SK-N-SH treated with all-trans-retinoic acid at 6 μM for 48 hours (cell line): Measurements from ENCODE around the gene LRRC7.

Experiments used
- ATAC-seq: fragments of 200-7000 bp; cut with Tn5 transposase; 3 replicates; pipeline ENCODE4 v1.9.1; 2020; ENCODE audit warnings: mild to moderate bottlenecking, moderate library complexity
- ARNTL ChIP-seq: fragments of 450-650 bp; formaldehyde crosslinking; IDR thresholded peaks from 2 replicates; pipeline ENCODE4 v1.5.0; 2020; ENCODE audit warnings: low read depth, mild to moderate bottlenecking, moderate library complexity, borderline replicate concordance
- BACH2 ChIP-seq: fragments of 250-450 bp; sonication (Bioruptor Pico); IDR thresholded peaks from 2 replicates; pipeline ENCODE4 v1.9.0; 2021; ENCODE audit warnings: mild to moderate bottlenecking, borderline replicate concordance
- CSDC2 ChIP-seq: fragments of 250-450 bp; sonication (Bioruptor Pico); IDR thresholded peaks from 2 replicates; pipeline ENCODE4 v1.5.0; 2020; ENCODE audit warnings: mild to moderate bottlenecking, moderate library complexity
- ESRRG ChIP-seq: fragments of 250-450 bp; sonication (Bioruptor Pico); IDR thresholded peaks from 2 replicates; pipeline ENCODE4 v1.6.1; 2021; ENCODE audit warnings: mild to moderate bottlenecking
- GLIS3 ChIP-seq: fragments of 250-450 bp; sonication (Bioruptor Pico); IDR thresholded peaks from 2 replicates; pipeline ENCODE4 v1.5.0; 2020; ENCODE audit warnings: mild to moderate bottlenecking, moderate library complexity
- OSR1 ChIP-seq: fragments of 250-450 bp; sonication (Bioruptor Pico); IDR thresholded peaks from 2 replicates; pipeline ENCODE4 v1.8.0; 2022; ENCODE audit warnings: moderate library complexity, mild to moderate bottlenecking, inconsistent platforms
- POU6F1 ChIP-seq: fragments of 250-450 bp; sonication (Bioruptor Pico); IDR thresholded peaks from 2 replicates; pipeline ENCODE4 v1.8.0; 2021; ENCODE audit warnings: low read depth, mild to moderate bottlenecking, moderate library complexity, borderline replicate concordance
- PPARA ChIP-seq: fragments of 250-450 bp; sonication (Bioruptor Pico); IDR thresholded peaks from 2 replicates; pipeline ENCODE4 v1.5.0; 2020; ENCODE audit warnings: mild to moderate bottlenecking, borderline replicate concordance
- RARB ChIP-seq: fragments of 250-450 bp; sonication (Bioruptor Pico); IDR thresholded peaks from 2 replicates; pipeline ENCODE4 v1.8.0; 2021; ENCODE audit warnings: mild to moderate bottlenecking, moderate library complexity
- SNAI2 ChIP-seq: fragments of 250-450 bp; sonication (Bioruptor Pico); IDR thresholded peaks from 2 replicates; pipeline ENCODE4 v1.5.0; 2020; ENCODE audit warnings: mild to moderate bottlenecking, moderate library complexity
- TCF4 ChIP-seq: fragments of 250-450 bp; sonication (Bioruptor Pico); IDR thresholded peaks from 2 replicates; pipeline ENCODE4 v1.8.0; 2021; ENCODE audit warnings: mild to moderate bottlenecking, moderate library complexity, borderline replicate concordance
- ZC3H10 ChIP-seq: fragments of 250-450 bp; sonication (Bioruptor Pico); IDR thresholded peaks from 2 replicates; pipeline ENCODE4 v1.5.1; 2021; ENCODE audit warnings: mild to moderate bottlenecking, moderate library complexity
- ZFP3 ChIP-seq: fragments of 250-450 bp; sonication (Bioruptor Pico); IDR thresholded peaks from 2 replicates; pipeline ENCODE4 v1.5.0; 2020; ENCODE audit warnings: mild to moderate bottlenecking, moderate library complexity
- ZFP30 ChIP-seq: fragments of 450-650 bp; formaldehyde crosslinking; IDR thresholded peaks from 2 replicates; pipeline ENCODE4 v1.5.0; 2022; ENCODE audit warnings: mild to moderate bottlenecking, moderate library complexity
- ZNF565 ChIP-seq: fragments of 450-650 bp; formaldehyde crosslinking; conservative IDR thresholded peaks from 2 replicates; pipeline ENCODE4 v1.5.0; 2020; ENCODE audit warnings: low read depth, mild to moderate bottlenecking, moderate library complexity
- ZNF70 ChIP-seq: fragments of 450-650 bp; formaldehyde crosslinking; IDR thresholded peaks from 2 replicates; pipeline ENCODE4 v1.5.0; 2020; ENCODE audit warnings: mild to moderate bottlenecking, moderate library complexity
- ZNF8 ChIP-seq: fragments of 450-650 bp; formaldehyde crosslinking; IDR thresholded peaks from 2 replicates; pipeline ENCODE4 v1.5.0; 2020; ENCODE audit warnings: mild to moderate bottlenecking, moderate library complexity
- TF ChIP-seq, protein P1 (sequence below): fragments of 250-450 bp; sonication (Bioruptor Pico); IDR thresholded peaks from 2 replicates; pipeline ENCODE4 v1.8.0; 2020; ENCODE audit warnings: mild to moderate bottlenecking, moderate library complexity, borderline replicate concordance
- TF ChIP-seq, protein P2 (sequence below): fragments of 250-450 bp; sonication (Bioruptor Pico); IDR thresholded peaks from 2 replicates; pipeline ENCODE4 v1.5.1; 2020; ENCODE audit warnings: low read depth, mild to moderate bottlenecking, moderate library complexity

LRRC7 gene

GRCh38 chr1:70033936-70034335 lies 466.2 kb downstream of the LRRC7 start:
- TF ChIP-seq GLIS3 (CRISPR knock-in tag) (no peak), POU6F1 (CRISPR knock-in tag) (no peak), SNAI2 (CRISPR knock-in tag) (no peak), ZNF70 (CRISPR knock-in tag) (no peak), ZFP3 (no peak), ARNTL (CRISPR knock-in tag) (no peak), PPARA (CRISPR knock-in tag) (no peak), ZFP30 (CRISPR knock-in tag) (no peak)
- TF ChIP-seq, all 23 proteins: peak for 0
- no peak for ATAC-seq

- no peak for TF ChIP-seq TCF4 (CRISPR knock-in tag)
- no peak for TF ChIP-seq ZNF8 (CRISPR knock-in tag)
- TF ChIP-seq BACH2 (CRISPR knock-in tag), result no peak
- no peak for TF ChIP-seq PPARA (CRISPR knock-in tag)
- no peak for TF ChIP-seq ZNF565 (CRISPR knock-in tag)
- TF ChIP-seq ZFP30 (CRISPR knock-in tag), result no peak
- TF ChIP-seq ZNF70 (CRISPR knock-in tag), result no peak
- TF ChIP-seq ESRRG, result no peak
- peak; percentile 96 for ATAC-seq
Measured at GRCh38 chr1:70034403-70034802, 466.7 kb downstream of the LRRC7 start.

DNA sequence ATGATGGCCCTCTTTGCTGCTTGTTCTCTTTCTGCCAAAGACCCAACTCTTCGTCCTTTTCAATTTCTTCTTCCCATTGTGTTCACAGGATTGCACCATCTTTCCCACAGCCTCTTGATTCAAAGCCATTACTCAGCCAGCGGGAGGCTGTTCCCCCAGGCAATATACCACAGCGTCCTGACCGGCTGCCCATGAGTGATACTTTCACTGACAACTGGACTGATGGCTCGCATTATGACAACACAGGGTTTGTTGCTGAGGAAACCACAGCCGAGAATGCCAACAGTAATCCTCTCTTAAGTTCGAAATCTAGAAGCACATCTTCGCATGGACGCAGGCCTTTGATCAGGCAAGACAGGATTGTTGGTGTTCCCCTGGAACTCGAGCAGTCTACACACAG lies 470.3 kb downstream of the LRRC7 start:
- no peak for TF ChIP-seq ZNF8 (CRISPR knock-in tag)
- no peak for TF ChIP-seq ARNTL (CRISPR knock-in tag)
- no peak for TF ChIP-seq PPARA (CRISPR knock-in tag)
- TF ChIP-seq OSR1 (CRISPR knock-in tag), result no peak
- no peak for TF ChIP-seq RARB (CRISPR knock-in tag)
- no peak for TF ChIP-seq ZNF565 (CRISPR knock-in tag)
- no peak for TF ChIP-seq SNAI2 (CRISPR knock-in tag)
- TF ChIP-seq ZC3H10 (CRISPR knock-in tag), result no peak
- TF ChIP-seq TCF4 (CRISPR knock-in tag), result no peak
- TF ChIP-seq, protein P1, sequence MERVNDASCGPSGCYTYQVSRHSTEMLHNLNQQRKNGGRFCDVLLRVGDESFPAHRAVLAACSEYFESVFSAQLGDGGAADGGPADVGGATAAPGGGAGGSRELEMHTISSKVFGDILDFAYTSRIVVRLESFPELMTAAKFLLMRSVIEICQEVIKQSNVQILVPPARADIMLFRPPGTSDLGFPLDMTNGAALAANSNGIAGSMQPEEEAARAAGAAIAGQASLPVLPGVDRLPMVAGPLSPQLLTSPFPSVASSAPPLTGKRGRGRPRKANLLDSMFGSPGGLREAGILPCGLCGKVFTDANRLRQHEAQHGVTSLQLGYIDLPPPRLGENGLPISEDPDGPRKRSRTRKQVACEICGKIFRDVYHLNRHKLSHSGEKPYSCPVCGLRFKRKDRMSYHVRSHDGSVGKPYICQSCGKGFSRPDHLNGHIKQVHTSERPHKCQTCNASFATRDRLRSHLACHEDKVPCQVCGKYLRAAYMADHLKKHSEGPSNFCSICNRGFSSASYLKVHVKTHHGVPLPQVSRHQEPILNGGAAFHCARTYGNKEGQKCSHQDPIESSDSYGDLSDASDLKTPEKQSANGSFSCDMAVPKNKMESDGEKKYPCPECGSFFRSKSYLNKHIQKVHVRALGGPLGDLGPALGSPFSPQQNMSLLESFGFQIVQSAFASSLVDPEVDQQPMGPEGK (CRISPR knock-in tag), result no peak
- no peak for ATAC-seq

- no peak for ATAC-seq
- TF ChIP-seq ZNF70 (CRISPR knock-in tag), result no peak
- TF ChIP-seq ARNTL (CRISPR knock-in tag), result no peak
- no peak for TF ChIP-seq TCF4 (CRISPR knock-in tag)
- TF ChIP-seq GLIS3 (CRISPR knock-in tag), result no peak
- TF ChIP-seq CSDC2 (CRISPR knock-in tag), result no peak
- TF ChIP-seq ZC3H10 (CRISPR knock-in tag), result no peak
- TF ChIP-seq POU6F1 (CRISPR knock-in tag), result no peak
- TF ChIP-seq, protein P2, sequence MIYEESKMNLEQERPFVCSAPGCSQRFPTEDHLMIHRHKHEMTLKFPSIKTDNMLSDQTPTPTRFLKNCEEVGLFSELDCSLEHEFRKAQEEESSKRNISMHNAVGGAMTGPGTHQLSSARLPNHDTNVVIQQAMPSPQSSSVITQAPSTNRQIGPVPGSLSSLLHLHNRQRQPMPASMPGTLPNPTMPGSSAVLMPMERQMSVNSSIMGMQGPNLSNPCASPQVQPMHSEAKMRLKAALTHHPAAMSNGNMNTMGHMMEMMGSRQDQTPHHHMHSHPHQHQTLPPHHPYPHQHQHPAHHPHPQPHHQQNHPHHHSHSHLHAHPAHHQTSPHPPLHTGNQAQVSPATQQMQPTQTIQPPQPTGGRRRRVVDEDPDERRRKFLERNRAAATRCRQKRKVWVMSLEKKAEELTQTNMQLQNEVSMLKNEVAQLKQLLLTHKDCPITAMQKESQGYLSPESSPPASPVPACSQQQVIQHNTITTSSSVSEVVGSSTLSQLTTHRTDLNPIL (CRISPR knock-in tag), result no peak
- TF ChIP-seq RARB (CRISPR knock-in tag), result no peak
- TF ChIP-seq, protein P1 (CRISPR knock-in tag), result no peak
Measured at GRCh38 chr1:70039485-70039884, 471.8 kb downstream of the LRRC7 start.
